Activated CD8-positive, alpha-beta memory T cell treated with anti-CD3 and anti-CD28 coated beads, Interleukin-2, amount 50 U/mL, for 24 hours (primary cell): ENCODE data around the gene LUC7L2.
"Not testable (repeated sequence)": the region's sequence is repeated elsewhere in the genome, so short reads cannot be mapped to it uniquely, and the experiment has no call there.

Experiments
- DNase-seq: peaks from one replicate; pipeline ENCODE4 v3.0.0-alpha.2; 2020; ENCODE audit errors: extremely low read depth

Gene LUC7L2

GRCh38 chr7:139357729-139358506 is 1.8 kb upstream of the LUC7L2 start:
- DNase-seq, result not testable (repeated sequence)

- no peak for DNase-seq
Observed at GRCh38 chr7:139358541-139359365, 941 bp upstream of the LUC7L2 start.

- peak; percentile 94 for DNase-seq
Observed at GRCh38 chr7:139360210-139360947, 685 bp downstream of the LUC7L2 start.

- no peak for DNase-seq
Observed at GRCh38 chr7:139360948-139361307, 1.2 kb downstream of the LUC7L2 start.

- no peak for DNase-seq
Observed at GRCh38 chr7:139361523-139361922, 1.8 kb downstream of the LUC7L2 start.

GRCh38 chr7:139362302-139362701 is 2.6 kb downstream of the LUC7L2 start:
- DNase-seq, result no peak

GRCh38 chr7:139362981-139363380 is 3.3 kb downstream of the LUC7L2 start:
- DNase-seq, result no peak

- DNase-seq, result no peak
Observed at GRCh38 chr7:139365336-139365735, 5.6 kb downstream of the LUC7L2 start.

- no peak for DNase-seq
Observed at GRCh38 chr7:139366400-139366799, 6.7 kb downstream of the LUC7L2 start.

- no peak for DNase-seq
Observed at GRCh38 chr7:139367438-139368155, 7.9 kb downstream of the LUC7L2 start.

GRCh38 chr7:139370301-139370942 is 10.7 kb downstream of the LUC7L2 start:
- DNase-seq, result no peak

GRCh38 chr7:139370943-139371313 is 11.2 kb downstream of the LUC7L2 start:
- no peak for DNase-seq

GRCh38 chr7:139374246-139374645 is 14.6 kb downstream of the LUC7L2 start:
- DNase-seq, result no peak

- DNase-seq, result no peak
Observed at GRCh38 chr7:139382439-139382838, 22.7 kb downstream of the LUC7L2 start.

GRCh38 chr7:139384611-139385010 is 24.9 kb downstream of the LUC7L2 start:
- no peak for DNase-seq

GRCh38 chr7:139387594-139387993 is 27.9 kb downstream of the LUC7L2 start:
- no peak for DNase-seq

- no peak for DNase-seq
Observed at GRCh38 chr7:139389091-139389490, 29.4 kb downstream of the LUC7L2 start.

- DNase-seq, result no peak
Observed at GRCh38 chr7:139389774-139390173, 30.1 kb downstream of the LUC7L2 start.

GRCh38 chr7:139393621-139394211 is 34.0 kb downstream of the LUC7L2 start:
- DNase-seq, result no peak

- no peak for DNase-seq
Observed at GRCh38 chr7:139394540-139394939, 34.8 kb downstream of the LUC7L2 start.
